Stimulated activated CD4-positive, alpha-beta T cell treated with anti-CD3 and anti-CD28 coated beads, TNF-alpha, amount 100 ng/mL, for 48 hours (primary cell): ENCODE results near the gene NGLY1.

Source experiments
- DNase-seq, 3 donors: peaks; one replicate each; pipeline ENCODE4 v3.0.0-alpha.2; 2020; ENCODE audit warnings: low read depth in 3 of 3

NGLY1 gene

GRCh38 chr3:25784971-25785370 lies 1.7 kb upstream of the NGLY1 start:
- no peak for DNase-seq

- peak in 2 of 3 donors; percentile 10 to 35 for DNase-seq
Measured at GRCh38 chr3:25783661-25784512, 644 bp upstream of the NGLY1 start.

- no peak for DNase-seq
Measured at GRCh38 chr3:25782636-25782937, 656 bp downstream of the NGLY1 start.

GRCh38 chr3:25781758-25782594 lies 1.3 kb downstream of the NGLY1 start:
- no peak for DNase-seq

- no peak for DNase-seq
Measured at GRCh38 chr3:25781145-25781757, 2.0 kb downstream of the NGLY1 start.

- DNase-seq: no peak
Measured at GRCh38 chr3:25780618-25781017, 2.6 kb downstream of the NGLY1 start.

- DNase-seq: no peak
Measured at GRCh38 chr3:25775936-25776335, 7.3 kb downstream of the NGLY1 start.

GRCh38 chr3:25768851-25769250 lies 14.4 kb downstream of the NGLY1 start:
- DNase-seq: no peak

- no peak for DNase-seq
Measured at GRCh38 chr3:25751725-25752124, 31.5 kb downstream of the NGLY1 start.

GRCh38 chr3:25751048-25751447 lies 32.2 kb downstream of the NGLY1 start:
- DNase-seq: no peak

GRCh38 chr3:25749031-25749581 lies 34.1 kb downstream of the NGLY1 start:
- no peak for DNase-seq

- no peak for DNase-seq
Measured at GRCh38 chr3:25748189-25748588, 35.1 kb downstream of the NGLY1 start.

GRCh38 chr3:25747033-25747432 lies 36.2 kb downstream of the NGLY1 start:
- no peak for DNase-seq

- DNase-seq: no peak
Measured at GRCh38 chr3:25744470-25744869, 38.8 kb downstream of the NGLY1 start.

- DNase-seq: no peak
Measured at GRCh38 chr3:25728101-25728500, 55.1 kb downstream of the NGLY1 start.

- no peak for DNase-seq
Measured at GRCh38 chr3:25727316-25727715, 55.9 kb downstream of the NGLY1 start.

- no peak for DNase-seq
Measured at GRCh38 chr3:25725810-25726209, 57.4 kb downstream of the NGLY1 start.

GRCh38 chr3:25724948-25725645 lies 58.1 kb downstream of the NGLY1 start:
- no peak for DNase-seq

GRCh38 chr3:25723802-25724201 lies 59.4 kb downstream of the NGLY1 start:
- no peak for DNase-seq

GRCh38 chr3:25719321-25719720 lies 63.9 kb downstream of the NGLY1 start:
- no peak for DNase-seq

- no peak for DNase-seq
Measured at GRCh38 chr3:25713341-25713985, 69.8 kb downstream of the NGLY1 start.
